ENCODE data around the gene OTOG. TPM values are rescaled to one million over a fixed set of nuclear protein-coding genes. Genes with fewer than 3 reads are reported as not detected.

OTOG gene
- total RNA-seq, 4 donors from 2014 or later = not detected

- intact Hi-C loops (cut with DNase I; ENCODE audit: low total_unique reads) = no loop called here
Measured at GRCh38 chr11:17546240-17546639, 819 bp upstream of the OTOG start.

GRCh38 chr11:17547932-17548331, 873 bp downstream of the OTOG start:
- no peak for DNase-seq (ENCODE audit: low spot score in 2 of 2)
- no peak for TF ChIP-seq POLR2A (IDR thresholded peaks at IDR 0.05)
- TF ChIP-seq, protein P1, sequence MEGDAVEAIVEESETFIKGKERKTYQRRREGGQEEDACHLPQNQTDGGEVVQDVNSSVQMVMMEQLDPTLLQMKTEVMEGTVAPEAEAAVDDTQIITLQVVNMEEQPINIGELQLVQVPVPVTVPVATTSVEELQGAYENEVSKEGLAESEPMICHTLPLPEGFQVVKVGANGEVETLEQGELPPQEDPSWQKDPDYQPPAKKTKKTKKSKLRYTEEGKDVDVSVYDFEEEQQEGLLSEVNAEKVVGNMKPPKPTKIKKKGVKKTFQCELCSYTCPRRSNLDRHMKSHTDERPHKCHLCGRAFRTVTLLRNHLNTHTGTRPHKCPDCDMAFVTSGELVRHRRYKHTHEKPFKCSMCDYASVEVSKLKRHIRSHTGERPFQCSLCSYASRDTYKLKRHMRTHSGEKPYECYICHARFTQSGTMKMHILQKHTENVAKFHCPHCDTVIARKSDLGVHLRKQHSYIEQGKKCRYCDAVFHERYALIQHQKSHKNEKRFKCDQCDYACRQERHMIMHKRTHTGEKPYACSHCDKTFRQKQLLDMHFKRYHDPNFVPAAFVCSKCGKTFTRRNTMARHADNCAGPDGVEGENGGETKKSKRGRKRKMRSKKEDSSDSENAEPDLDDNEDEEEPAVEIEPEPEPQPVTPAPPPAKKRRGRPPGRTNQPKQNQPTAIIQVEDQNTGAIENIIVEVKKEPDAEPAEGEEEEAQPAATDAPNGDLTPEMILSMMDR (IDR thresholded peaks at IDR 0.05) = no peak
- WGBS, 2 donors = 46 to 57% methylated on average over 7 to 9 of the region's 9 CpGs
- intact Hi-C loops (cut with DNase I; ENCODE audit: low total_unique reads) = no loop called here
- H3K4me3 ChIP-seq (ENCODE audit: low read depth, poor library complexity, severe bottlenecking) = no peak overlapping the region

More at GRCh38 chr11:17546240-17546639, 819 bp upstream of the OTOG start:
- H3K4me3 ChIP-seq (ENCODE audit: low read depth, poor library complexity, severe bottlenecking) = no peak overlapping the region
- no peak for TF ChIP-seq POLR2A (IDR thresholded peaks at IDR 0.05)
- TF ChIP-seq, protein P1 (IDR thresholded peaks at IDR 0.05) = no peak
- DNase-seq (ENCODE audit: low spot score in 2 of 2) = no peak
- WGBS, 2 donors = 88 to 91% methylated on average over 2 of the region's 2 CpGs

GRCh38 chr11:17548444-17548843, 1.4 kb downstream of the OTOG start:
- 71 to 79% methylated on average over 6 of the region's 6 CpGs for WGBS, 2 donors
- intact Hi-C loops (cut with DNase I; ENCODE audit: low total_unique reads) = no loop called here
- no peak for DNase-seq (ENCODE audit: low spot score in 2 of 2)
- TF ChIP-seq POLR2A (IDR thresholded peaks at IDR 0.05) = no peak
- TF ChIP-seq, protein P1 (IDR thresholded peaks at IDR 0.05) = no peak
- H3K4me3 ChIP-seq (ENCODE audit: low read depth, poor library complexity, severe bottlenecking) = no peak overlapping the region

DNA sequence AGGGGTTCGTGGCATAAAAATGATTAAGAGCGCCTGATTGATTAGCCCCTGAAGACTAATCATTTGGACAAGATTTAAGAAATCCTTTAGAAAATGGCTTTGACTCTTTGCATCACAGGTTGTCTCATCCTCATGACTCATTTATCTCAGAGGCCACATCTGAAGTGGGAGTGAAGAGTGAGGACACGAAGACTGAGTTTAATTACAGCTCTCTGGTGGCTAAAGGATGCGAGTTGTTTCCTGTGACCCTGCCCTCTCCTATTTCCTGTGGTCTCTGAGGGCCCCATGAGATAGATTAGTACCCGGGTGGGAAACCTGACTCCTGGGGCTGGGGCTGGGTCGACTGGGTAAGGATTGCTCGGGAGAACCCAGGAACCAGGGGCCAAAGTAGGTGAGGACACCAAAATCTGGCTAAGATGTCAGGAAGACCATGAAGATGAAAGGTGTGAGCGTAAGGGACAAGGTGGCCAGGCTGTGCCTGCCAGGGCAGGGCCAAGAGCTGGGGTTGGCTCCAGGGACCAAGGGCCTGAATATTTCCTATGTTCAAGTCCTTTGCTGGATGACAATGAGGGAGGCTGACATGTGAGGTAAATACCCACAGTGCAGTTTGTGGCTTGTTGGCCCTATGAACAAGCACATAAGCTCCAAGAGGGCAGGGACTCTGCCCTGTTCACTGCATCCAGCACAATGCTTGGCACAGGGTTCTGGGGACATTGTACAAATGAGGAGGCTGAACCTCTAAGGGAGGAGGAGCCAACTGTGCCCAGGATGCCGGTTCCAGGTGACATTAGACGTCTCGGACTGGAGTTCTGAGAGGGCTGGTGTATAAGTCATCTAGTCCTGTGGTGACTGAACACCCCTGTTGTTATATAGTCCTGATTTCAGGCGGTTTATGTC, 3.6 kb downstream of the OTOG start:
- 64% methylated on average over 12 of the region's 12 CpGs for WGBS, 2 donors
- DNase-seq (ENCODE audit: low spot score in 2 of 2) = no peak

DNA sequence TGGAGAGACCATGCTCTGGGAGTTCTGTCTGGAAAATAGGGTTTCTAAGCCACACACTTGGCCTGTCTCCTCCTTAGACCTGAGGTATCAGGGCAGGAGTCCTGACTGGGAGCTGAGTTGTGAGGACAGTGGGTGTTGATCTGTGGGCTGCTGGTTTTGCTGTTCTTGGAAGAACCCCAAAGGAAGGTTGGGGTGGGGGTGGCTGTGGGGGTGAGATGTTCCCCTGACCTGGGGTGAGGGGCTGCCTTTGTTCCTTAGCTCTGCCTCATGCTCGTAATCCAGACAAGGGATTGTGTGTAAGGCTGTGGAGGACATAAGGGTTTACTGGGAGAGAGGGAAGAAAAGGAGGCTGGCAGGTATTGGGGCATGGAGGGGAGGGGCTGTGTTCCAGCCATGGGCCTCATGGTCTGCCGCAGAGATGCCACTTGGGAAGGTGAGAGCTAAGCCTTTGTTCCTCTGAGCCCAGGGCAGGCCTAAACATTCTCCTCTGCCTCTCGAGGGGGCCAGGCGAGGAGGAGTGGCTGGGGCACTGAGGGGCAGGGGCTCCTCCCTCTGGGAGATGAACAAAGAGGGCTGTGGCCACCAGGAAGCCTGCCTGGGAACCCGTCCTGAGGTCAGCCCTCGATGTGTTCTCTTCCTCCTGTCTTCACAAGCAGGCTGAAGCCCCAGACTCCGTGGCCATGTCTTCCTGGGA, 4.4 kb downstream of the OTOG start:
- WGBS, 2 donors = 63 to 79% methylated on average over 6 to 7 of the region's 7 CpGs
- TF ChIP-seq, protein P1 (IDR thresholded peaks at IDR 0.05) = no peak
- TF ChIP-seq POLR2A (IDR thresholded peaks at IDR 0.05) = no peak

More for the DNA sequence above, 3.6 kb downstream of the OTOG start:
- intact Hi-C loops (cut with DNase I; ENCODE audit: low total_unique reads) = no loop called here
- TF ChIP-seq, protein P1 (IDR thresholded peaks at IDR 0.05) = no peak
- TF ChIP-seq POLR2A (IDR thresholded peaks at IDR 0.05) = no peak
- H3K4me3 ChIP-seq (ENCODE audit: low read depth, poor library complexity, severe bottlenecking) = no peak overlapping the region

More for the DNA sequence above, 4.4 kb downstream of the OTOG start:
- no peak for DNase-seq (ENCODE audit: low spot score in 2 of 2)
- intact Hi-C loops (cut with DNase I; ENCODE audit: low total_unique reads) = no loop called here
- no peak overlapping the region for H3K4me3 ChIP-seq (ENCODE audit: low read depth, poor library complexity, severe bottlenecking)

All from lower leg skin (tissue), 4 donors.